MCF 10A (cell line): ENCODE data around the gene BTNL9. TPM values are rescaled to one million over a fixed set of nuclear protein-coding genes. Genes with fewer than 3 reads are reported as not detected.

Experiments used
- BruUV-seq: library from RNA; stranded (reverse); fragments of 400-500 nt; replicated peaks from 2 replicates; lab custom pipeline; 2021; lab: Mats Ljungman, UMichigan
- CTCF ChIA-PET: fragments of 300-600 bp; sonication (Branson Sonifier 250); formaldehyde crosslinking; extraction: SDS; loops from one replicate; lab custom pipeline; 2021; ENCODE audit warnings: antibody characterized with exemption, inconsistent platforms; lab: Yijun Ruan, JAX
- POLR2A ChIA-PET: fragments of 300-600, 350-650 bp; sonication (Branson Sonifier 250); formaldehyde crosslinking; extraction: SDS; loops from one replicate; lab custom pipeline; 2020; ENCODE audit warnings: antibody characterized with exemption, inconsistent platforms; lab: Yijun Ruan, JAX
- DNase-seq: peaks from one replicate; pipeline ENCODE4 v3.0.0-alpha.2; 2018; ENCODE audit not compliant: unreplicated experiment
- H3K27ac Mint-ChIP-seq: one replicate; pipeline ENCODE4 v1.8.0; 2022; ENCODE audit warnings: mild to moderate bottlenecking, low read depth, mixed read lengths; ENCODE audit not compliant: unreplicated experiment
- H3K27me3 Mint-ChIP-seq: one replicate; pipeline ENCODE4 v1.8.0; 2022; ENCODE audit warnings: mixed read lengths; ENCODE audit not compliant: insufficient read depth, unreplicated experiment
- H3K36me3 Mint-ChIP-seq: one replicate; pipeline ENCODE4 v1.8.0; 2022; ENCODE audit warnings: mild to moderate bottlenecking, moderate library complexity, mixed read lengths; ENCODE audit not compliant: insufficient read depth, unreplicated experiment
- H3K4me1 Mint-ChIP-seq: one replicate; pipeline ENCODE4 v1.8.0; 2022; ENCODE audit warnings: mixed read lengths; ENCODE audit not compliant: insufficient read depth, unreplicated experiment
- H3K4me3 Mint-ChIP-seq: one replicate; pipeline ENCODE4 v1.8.0; 2022; ENCODE audit warnings: mild to moderate bottlenecking, moderate library complexity, mixed read lengths; ENCODE audit not compliant: unreplicated experiment
- H3K9me3 Mint-ChIP-seq: one replicate; pipeline ENCODE4 v1.8.0; 2022; ENCODE audit warnings: mixed read lengths; ENCODE audit not compliant: unreplicated experiment
- CTCF ChIP-seq: fragments of 200-600 bp; IDR thresholded peaks from one replicate; pipeline ENCODE4 v1.8.0; 2022; ENCODE audit warnings: antibody characterized with exemption, mild to moderate bottlenecking; ENCODE audit not compliant: unreplicated experiment
- intact Hi-C: fragments of 100-400 bp; cut with micrococcal nuclease; formaldehyde crosslinking; loops from 2 replicates; pipeline ENCODE4 v1.14.1; 2022
- total RNA-seq: library from RNA; stranded (reverse); gene quantifications from 2 replicates; pipeline ENCODE4 v1.2.3, GENCODE V29; 2022

BTNL9 gene
- total RNA-seq, 1 experiment from 2014 or later = not detected

GRCh38 chr5:181031716-181032115 is 8.3 kb upstream of the BTNL9 start:
- no TSS peak for BruUV-seq
- H3K4me1 Mint-ChIP-seq = no peaks in the 10 kb centered on the region
- H3K36me3 Mint-ChIP-seq = peaks cover 6% of the 10 kb centered on the region
- ChIA-PET POLR2A (no interaction called here), CTCF (interaction anchor here (0.6 to 1.3 kb wide), 2 partner anchors 10 to 25 kb away, joined by 3 read pairs; no protein-coding TSS in a partner anchor)
- no peak for DNase-seq
- intact Hi-C loops = no loop called here
- H3K27ac Mint-ChIP-seq = no peak overlapping the region
- H3K9me3 Mint-ChIP-seq = peaks cover 10% of the 10 kb centered on the region
- peaks cover 10% of the 10 kb centered on the region for H3K27me3 Mint-ChIP-seq
- H3K4me3 Mint-ChIP-seq = no peak overlapping the region
- no peak for TF ChIP-seq CTCF

- no peak for DNase-seq
- ChIA-PET CTCF (interaction anchor here (0.9 kb wide), 1 partner anchor 9 kb away, joined by 3 read pairs; no protein-coding TSS in a partner anchor), POLR2A (interaction anchor here (0.7 to 1.1 kb wide), 2 partner anchors 9 to 241 kb away, joined by 3 to 5 read pairs; no protein-coding TSS in a partner anchor)
- Mint-ChIP-seq H3K27ac (no peak overlapping the region), H3K27me3 (peaks cover 46% of the 10 kb centered on the region), H3K9me3 (peaks cover 10% of the 10 kb centered on the region), H3K4me1 (no peaks in the 10 kb centered on the region), H3K36me3 (peaks cover 6% of the 10 kb centered on the region), H3K4me3 (no peak overlapping the region)
- intact Hi-C loops = no loop called here
- TF ChIP-seq CTCF = no peak
- BruUV-seq = no TSS peak
These were observed 3.9 kb upstream of the BTNL9 start for GRCh38 chr5:181035991-181036815.

- no peak for DNase-seq
- CTCF ChIA-PET = interaction anchor here (0.7 kb wide), 1 partner anchor 691 kb away, joined by 3 read pairs; no protein-coding TSS in a partner anchor
- H3K27ac Mint-ChIP-seq = no peak overlapping the region
- peaks cover 2% of the 10 kb centered on the region for H3K36me3 Mint-ChIP-seq
- peaks cover 53% of the 10 kb centered on the region for H3K27me3 Mint-ChIP-seq
- no peak overlapping the region for H3K4me3 Mint-ChIP-seq
- intact Hi-C loops = no loop called here
- no TSS peak for BruUV-seq
- POLR2A ChIA-PET = interaction anchor here (1.1 kb wide), 1 partner anchor 10 kb away, joined by 5 read pairs; no protein-coding TSS in a partner anchor
- H3K9me3 Mint-ChIP-seq = peaks cover 5% of the 10 kb centered on the region
- TF ChIP-seq CTCF = no peak
- H3K4me1 Mint-ChIP-seq = no peaks in the 10 kb centered on the region
These were observed 3.2 kb upstream of the BTNL9 start for GRCh38 chr5:181036816-181037364.

DNA sequence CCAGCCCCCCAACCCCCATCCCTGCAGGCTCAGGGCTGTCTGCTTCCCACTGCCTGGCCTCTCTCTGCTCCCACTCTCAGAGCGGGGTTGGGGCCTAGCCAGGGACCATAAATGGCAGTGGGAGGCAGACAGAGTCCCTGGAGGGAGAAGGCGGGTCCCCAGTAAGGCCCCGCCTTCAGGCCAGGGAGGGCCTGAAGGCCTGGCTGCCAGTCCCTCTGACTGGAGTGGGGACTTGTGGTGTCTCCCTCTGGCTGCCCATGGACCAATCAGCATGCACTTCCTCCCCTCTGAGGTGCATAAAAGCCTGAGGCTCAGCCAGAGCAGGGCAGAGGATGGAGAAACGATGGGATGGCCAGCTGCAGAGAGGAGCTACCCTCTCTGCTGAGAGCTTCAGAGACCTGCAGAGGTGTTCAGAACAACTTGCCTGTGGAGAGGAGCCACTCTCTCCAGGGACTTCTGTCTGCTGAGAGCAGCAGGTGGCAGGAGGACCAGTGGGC is 2.7 kb upstream of the BTNL9 start:
- no TSS peak for BruUV-seq
- POLR2A ChIA-PET = no interaction called here
- CTCF ChIA-PET = interaction anchor here (0.7 kb wide), 1 partner anchor 692 kb away, joined by 3 read pairs; no protein-coding TSS in a partner anchor
- Mint-ChIP-seq H3K4me3 (no peak overlapping the region), H3K36me3 (no peaks in the 10 kb centered on the region), H3K4me1 (no peaks in the 10 kb centered on the region), H3K9me3 (no peaks in the 10 kb centered on the region), H3K27me3 (peaks cover 58% of the 10 kb centered on the region), H3K27ac (no peak overlapping the region)
- intact Hi-C loops = no loop called here
- DNase-seq = no peak
- no peak for TF ChIP-seq CTCF
